Endothelial cell (in vitro differentiated cells): ENCODE data around the gene RBM26. TPM values are rescaled to one million over a fixed set of nuclear protein-coding genes. Genes with fewer than 3 reads are reported as not detected.
"Not testable (repeated sequence)": the region's sequence is repeated elsewhere in the genome, so short reads cannot be mapped to it uniquely, and the experiment has no call there.

ENCODE experiments used
- DNase-seq: peaks from one replicate; pipeline ENCODE4 v3.0.0; 2021; ENCODE audit warnings: low spot score
- H3K27ac Mint-ChIP-seq: one replicate; pipeline ENCODE4 v1.8.0; 2021; ENCODE audit warnings: mixed read lengths, inconsistent platforms; ENCODE audit not compliant: unreplicated experiment
- H3K27me3 Mint-ChIP-seq: one replicate; pipeline ENCODE4 v1.8.0; 2021; ENCODE audit warnings: mild to moderate bottlenecking, moderate library complexity, mixed read lengths, inconsistent platforms; ENCODE audit not compliant: unreplicated experiment
- H3K36me3 Mint-ChIP-seq: one replicate; pipeline ENCODE4 v1.8.0; 2021; ENCODE audit warnings: mild to moderate bottlenecking, low read depth, mixed read lengths, inconsistent platforms; ENCODE audit not compliant: unreplicated experiment
- H3K4me1 Mint-ChIP-seq: one replicate; pipeline ENCODE4 v1.8.0; 2021; ENCODE audit warnings: mild to moderate bottlenecking, mixed read lengths, inconsistent platforms; ENCODE audit not compliant: unreplicated experiment
- H3K4me3 Mint-ChIP-seq: one replicate; pipeline ENCODE4 v1.8.0; 2021; ENCODE audit warnings: mild to moderate bottlenecking, mixed read lengths, inconsistent platforms; ENCODE audit not compliant: unreplicated experiment
- H3K9me3 Mint-ChIP-seq: one replicate; pipeline ENCODE4 v1.8.0; 2021; ENCODE audit warnings: mixed read lengths, inconsistent platforms; ENCODE audit not compliant: unreplicated experiment
- CTCF ChIP-seq: fragments of 200-600 bp; sonication (generic); IDR thresholded peaks from one replicate; pipeline ENCODE4 v1.5.0; 2021; ENCODE audit warnings: antibody characterized with exemption; ENCODE audit not compliant: unreplicated experiment
- total RNA-seq: library from RNA; stranded (reverse); fragmentation: NEBNext Ultra II Directional; extraction: Animal tissue kit (Norgen Biotek cat#: 25700); gene quantifications from one replicate; pipeline ENCODE4 v1.2.1, GENCODE V29; 2021; ENCODE audit not compliant: unreplicated experiment

Gene RBM26
- total RNA-seq, 1 donor from 2014 or later: 49.5 TPM

DNA sequence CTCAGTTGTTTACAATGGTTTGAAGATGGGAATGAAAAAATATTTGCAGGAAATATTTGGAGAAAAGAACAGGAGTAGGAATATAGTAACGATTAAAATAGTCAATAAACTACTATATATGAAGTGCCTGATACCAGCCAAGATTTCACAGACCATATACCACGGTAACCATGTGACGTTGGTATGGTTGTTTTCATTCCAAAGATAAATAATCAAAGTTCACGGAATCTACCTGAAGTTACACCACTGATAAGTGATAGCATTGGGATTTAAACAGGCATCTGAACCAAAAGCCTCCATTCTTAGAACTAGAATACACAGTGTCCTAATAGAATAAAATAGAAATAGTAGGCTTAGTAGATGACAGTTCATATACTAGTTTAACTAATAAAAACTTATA lies 123.5 kb downstream of the RBM26 start:
- H3K4me3 Mint-ChIP-seq: no peak overlapping the region
- no peaks in the 10 kb centered on the region for H3K36me3 Mint-ChIP-seq
- peaks cover 3% of the 10 kb centered on the region for H3K27me3 Mint-ChIP-seq
- H3K27ac Mint-ChIP-seq: no peak overlapping the region
- no peak for DNase-seq
- H3K9me3 Mint-ChIP-seq: no peaks in the 10 kb centered on the region
- H3K4me1 Mint-ChIP-seq: peaks cover 3% of the 10 kb centered on the region
- no peak for TF ChIP-seq CTCF

- no peaks in the 10 kb centered on the region for H3K9me3 Mint-ChIP-seq
- no peak overlapping the region for H3K27ac Mint-ChIP-seq
- H3K4me3 Mint-ChIP-seq: no peak overlapping the region
- H3K4me1 Mint-ChIP-seq: peaks cover 3% of the 10 kb centered on the region
- H3K36me3 Mint-ChIP-seq: no peaks in the 10 kb centered on the region
- DNase-seq: no peak
- peaks cover 3% of the 10 kb centered on the region for H3K27me3 Mint-ChIP-seq
- no peak for TF ChIP-seq CTCF
These were observed 124.7 kb downstream of the RBM26 start for GRCh38 chr13:79281339-79281747.

- not testable (repeated sequence) for H3K4me1 Mint-ChIP-seq, H3K4me3 Mint-ChIP-seq, H3K27ac Mint-ChIP-seq, H3K27me3 Mint-ChIP-seq, H3K36me3 Mint-ChIP-seq, H3K9me3 Mint-ChIP-seq, DNase-seq
These were observed 126.3 kb downstream of the RBM26 start for GRCh38 chr13:79279735-79280134.

DNA sequence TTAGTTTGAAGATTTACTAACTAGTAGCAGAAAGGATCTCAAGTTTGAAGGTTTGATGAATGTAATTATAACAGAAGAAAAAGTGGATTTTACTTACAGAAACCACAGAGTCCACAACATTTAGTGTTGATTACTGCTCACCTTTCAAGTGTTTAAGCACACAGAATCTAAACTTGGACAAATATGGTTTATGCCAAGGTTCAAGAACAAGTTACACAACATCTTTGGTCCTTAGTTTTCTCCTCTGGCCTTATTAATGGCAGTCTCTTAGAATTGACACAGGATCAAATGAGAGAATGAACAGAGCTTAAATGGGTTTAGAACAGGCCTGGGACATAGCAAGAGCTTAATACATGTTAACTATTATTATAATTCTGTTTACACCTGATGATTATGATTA lies 133.0 kb downstream of the RBM26 start:
- DNase-seq: no peak
- H3K27ac Mint-ChIP-seq: no peak overlapping the region
- peaks cover 11% of the 10 kb centered on the region for H3K9me3 Mint-ChIP-seq
- no peaks in the 10 kb centered on the region for H3K4me1 Mint-ChIP-seq
- H3K4me3 Mint-ChIP-seq: no peak overlapping the region
- peaks cover 15% of the 10 kb centered on the region for H3K36me3 Mint-ChIP-seq
- no peak for TF ChIP-seq CTCF
- no peaks in the 10 kb centered on the region for H3K27me3 Mint-ChIP-seq

- H3K36me3 Mint-ChIP-seq: peaks cover 15% of the 10 kb centered on the region
- no peak for TF ChIP-seq CTCF
- DNase-seq: no peak
- no peaks in the 10 kb centered on the region for H3K4me1 Mint-ChIP-seq
- peaks cover 11% of the 10 kb centered on the region for H3K9me3 Mint-ChIP-seq
- no peak overlapping the region for H3K4me3 Mint-ChIP-seq
- no peaks in the 10 kb centered on the region for H3K27me3 Mint-ChIP-seq
- H3K27ac Mint-ChIP-seq: no peak overlapping the region
These were observed 134.4 kb downstream of the RBM26 start for GRCh38 chr13:79271616-79272015.

GRCh38 chr13:79270859-79271258 lies 135.2 kb downstream of the RBM26 start:
- no peak overlapping the region for H3K4me3 Mint-ChIP-seq
- peaks cover 15% of the 10 kb centered on the region for H3K36me3 Mint-ChIP-seq
- no peak overlapping the region for H3K27ac Mint-ChIP-seq
- H3K9me3 Mint-ChIP-seq: peaks cover 11% of the 10 kb centered on the region
- no peaks in the 10 kb centered on the region for H3K27me3 Mint-ChIP-seq
- no peaks in the 10 kb centered on the region for H3K4me1 Mint-ChIP-seq
- no peak for TF ChIP-seq CTCF
- no peak for DNase-seq
